NAMALWA (cell line): ENCODE data around the gene FLRT3.

Source experiments
- DNase-seq: peaks from one replicate; pipeline ENCODE4 v3.0.0-alpha.2; 2015; ENCODE audit warnings: low spot score

The FLRT3 gene

DNA sequence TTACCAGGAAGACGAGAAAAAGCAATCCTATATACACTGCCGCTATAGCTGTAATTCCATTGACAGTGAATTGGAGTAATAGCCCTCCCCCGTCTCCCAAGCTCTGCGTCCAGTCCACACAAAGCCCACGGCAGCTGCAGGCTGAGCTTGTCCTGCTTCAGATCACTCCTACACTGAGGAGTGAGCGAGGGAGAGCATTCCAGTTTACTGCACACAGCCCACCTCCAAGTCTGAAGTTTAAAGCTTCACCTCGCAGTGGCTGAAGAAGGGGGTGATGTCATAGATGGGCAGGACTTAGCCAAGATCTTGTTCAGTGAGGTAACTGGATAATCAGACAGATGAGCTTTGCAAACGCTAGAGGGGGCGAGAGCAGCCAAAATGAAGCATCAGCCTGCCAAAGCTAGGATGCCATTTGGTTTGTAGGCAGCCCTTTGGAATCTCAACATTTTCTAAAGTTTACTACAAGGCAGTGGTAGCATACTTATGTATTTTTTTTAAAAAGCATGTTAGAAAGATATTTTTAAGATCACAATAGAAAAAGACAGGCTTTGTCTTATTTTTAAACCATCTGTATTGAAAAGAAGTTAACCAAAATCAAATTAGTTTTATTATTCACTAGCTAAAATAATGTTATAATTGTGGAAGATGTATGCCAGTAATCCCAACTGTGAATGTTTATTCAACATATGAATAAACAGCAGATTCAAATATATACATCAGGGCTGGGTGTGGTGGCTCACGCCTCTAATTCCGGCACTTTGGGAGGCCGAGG lies at the start of gene FLRT3:
Gene FLRT3, minus strand, starts transcription at position 213 of the 772 bp plus-strand sequence. CDS start 10,106 bp downstream, outside the sequence.
- peak; percentile 82 for DNase-seq

DNA sequence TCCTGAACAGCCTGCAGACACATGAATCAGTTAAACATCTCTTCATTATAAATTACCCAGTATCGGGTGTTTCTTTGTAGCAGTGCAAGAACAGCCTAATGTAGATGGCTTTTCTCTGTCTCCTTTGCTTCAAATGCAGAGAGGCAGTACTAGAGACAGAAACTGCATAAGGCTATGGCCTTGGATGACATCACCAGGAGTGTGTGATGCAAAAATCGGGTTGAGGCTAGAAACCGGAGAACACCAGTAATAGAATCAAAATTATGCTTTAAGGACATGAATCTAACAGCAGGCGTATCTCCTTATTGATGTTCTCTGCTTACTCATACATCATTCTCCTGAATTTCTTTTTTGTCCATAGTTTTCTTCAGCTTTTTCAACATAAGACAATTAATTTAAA lies 49.3 kb upstream of the FLRT3 start:
- no peak for DNase-seq

DNA sequence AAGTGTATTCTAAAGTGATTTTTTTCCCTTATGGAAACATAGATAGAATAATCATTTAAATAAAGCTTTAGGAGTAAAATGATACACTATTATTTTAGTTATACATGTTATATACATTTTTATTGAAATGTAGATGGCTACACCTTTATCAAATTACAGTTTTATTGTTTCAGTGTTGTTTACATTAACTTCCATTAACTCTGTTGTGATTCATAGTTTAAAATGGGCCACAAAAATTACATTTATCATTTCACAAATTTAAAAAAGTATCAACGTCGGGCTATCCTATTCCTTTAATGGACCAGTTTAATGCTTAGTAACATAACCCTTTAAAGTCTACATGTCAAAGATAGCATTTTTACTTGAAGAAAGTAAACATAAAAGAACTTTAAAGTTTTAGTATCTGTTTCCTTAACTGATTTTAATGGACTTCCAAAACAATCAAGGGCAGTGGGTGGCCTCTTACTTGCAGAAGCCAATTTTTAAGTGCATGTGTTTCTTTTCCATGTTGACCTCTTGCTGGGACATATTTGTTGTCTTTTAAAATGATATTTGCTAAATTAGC lies 47.8 kb upstream of the FLRT3 start:
- DNase-seq = no peak

DNA sequence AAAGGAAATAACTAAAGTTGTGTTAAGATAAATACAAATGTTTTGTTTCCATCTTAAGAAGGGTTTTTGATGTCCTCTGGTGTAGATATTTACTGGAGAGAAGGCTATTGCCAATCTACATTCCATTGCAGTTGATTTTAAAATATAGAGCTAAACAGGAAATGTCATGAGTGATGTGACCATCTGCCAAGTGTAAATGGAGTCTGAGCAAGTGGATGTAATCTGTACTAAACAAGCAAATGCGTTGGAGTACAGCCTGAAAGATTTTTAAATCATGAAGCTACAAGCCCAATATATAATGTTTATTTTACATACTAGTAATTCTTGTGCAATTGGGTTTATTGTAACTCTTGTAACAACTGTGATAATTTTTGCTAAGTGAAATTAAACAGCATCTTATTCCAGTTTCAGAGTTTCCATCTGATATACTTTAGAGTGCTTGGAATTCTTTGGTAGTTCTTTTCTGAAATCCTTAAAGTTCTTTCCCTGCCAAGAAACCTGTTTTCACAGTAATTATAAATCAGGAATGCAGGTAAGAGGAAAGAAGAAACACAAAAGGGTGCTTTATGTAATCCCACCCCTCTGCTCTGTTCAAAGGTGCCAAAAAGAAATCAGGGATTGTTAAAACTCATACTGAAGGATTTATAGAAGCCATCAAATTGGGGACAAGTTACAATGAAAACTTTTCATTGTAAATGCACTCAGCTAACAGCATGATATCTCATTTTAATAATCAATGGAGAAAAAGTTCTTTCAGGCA lies 47.2 kb upstream of the FLRT3 start:
- no peak for DNase-seq

DNA sequence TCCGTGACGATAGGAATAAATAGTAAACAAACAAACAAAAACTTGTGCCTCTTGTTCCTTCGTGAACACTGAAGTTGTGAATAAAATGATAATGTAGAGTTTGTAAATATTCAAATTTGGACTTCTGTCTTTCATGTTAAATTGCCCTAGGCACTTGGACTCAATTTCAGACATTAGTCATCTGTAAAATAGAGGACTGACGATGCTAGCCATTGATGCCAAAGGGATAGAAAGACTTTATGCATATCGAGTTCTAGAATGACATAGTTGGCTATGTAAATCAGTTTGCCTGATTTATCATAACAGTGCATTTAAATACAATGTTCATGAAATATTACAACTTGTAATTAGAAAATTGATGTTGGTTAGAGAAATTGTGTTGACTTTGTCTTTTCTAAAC lies 45.9 kb upstream of the FLRT3 start:
- DNase-seq = no peak

DNA sequence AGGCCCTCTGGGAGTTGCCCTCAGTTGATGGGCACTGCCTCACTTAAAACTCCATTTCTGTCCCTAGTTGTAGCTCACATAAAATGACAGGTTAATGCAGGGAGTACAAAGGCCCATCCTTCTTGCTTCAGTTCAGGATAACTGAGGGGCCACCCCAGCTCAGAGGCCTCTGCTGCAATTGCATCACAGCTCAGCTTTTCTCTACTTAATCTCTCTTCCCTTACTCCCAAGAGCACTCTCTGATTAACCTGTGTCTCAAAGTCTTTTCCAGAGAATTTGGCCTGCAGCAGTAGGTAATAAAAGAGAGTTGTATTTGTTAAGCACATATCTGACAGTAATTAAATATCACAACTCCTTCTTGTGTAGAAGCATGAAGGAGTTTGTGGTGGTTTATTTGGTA lies 40.9 kb upstream of the FLRT3 start:
- no peak for DNase-seq

DNA sequence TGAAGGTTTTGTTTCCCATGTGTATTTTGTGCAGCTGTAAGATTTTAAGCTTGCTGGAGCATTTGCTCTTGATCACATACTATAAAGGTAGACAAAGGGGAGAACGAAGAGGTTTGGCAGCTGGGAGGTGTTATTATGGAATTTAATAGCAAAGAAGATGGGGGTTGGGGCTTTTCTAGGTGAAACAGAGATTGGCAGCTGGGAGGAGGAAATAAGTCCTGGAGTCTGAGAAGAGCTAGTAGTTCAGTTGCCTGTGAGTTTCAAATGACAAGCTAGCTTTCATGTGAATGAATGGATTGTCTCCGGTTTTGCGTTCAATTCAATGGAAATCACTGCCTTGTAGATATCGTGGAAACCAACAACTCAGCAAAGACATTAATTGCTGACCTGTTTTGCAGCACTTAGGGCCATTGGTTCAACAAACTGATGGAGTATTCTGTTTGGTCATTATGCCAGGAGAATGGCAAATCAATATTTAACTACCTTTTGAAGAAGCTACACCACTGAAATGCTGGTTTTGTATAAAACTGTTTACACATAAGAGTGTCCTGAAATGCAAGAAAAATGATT lies 38.1 kb upstream of the FLRT3 start:
- DNase-seq = no peak

DNA sequence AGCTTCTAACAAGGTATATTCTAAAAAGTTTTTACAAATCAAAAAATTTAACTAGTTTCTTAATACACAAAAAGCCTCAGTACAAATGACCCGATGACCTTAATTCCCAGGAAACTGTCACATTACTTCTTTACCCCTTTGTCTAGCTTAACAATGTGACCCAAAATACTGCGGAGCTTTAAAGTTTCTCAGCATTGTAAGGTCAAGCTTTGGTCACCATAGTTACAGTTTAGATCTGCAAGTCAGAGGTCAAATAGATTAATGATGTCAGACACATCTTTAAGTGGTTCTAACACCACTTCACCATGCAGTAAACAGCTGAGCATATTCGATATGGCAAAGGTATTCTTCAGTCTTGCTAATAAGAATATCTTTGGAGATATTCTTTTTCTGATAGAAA lies 36.8 kb upstream of the FLRT3 start:
- no peak for DNase-seq

DNA sequence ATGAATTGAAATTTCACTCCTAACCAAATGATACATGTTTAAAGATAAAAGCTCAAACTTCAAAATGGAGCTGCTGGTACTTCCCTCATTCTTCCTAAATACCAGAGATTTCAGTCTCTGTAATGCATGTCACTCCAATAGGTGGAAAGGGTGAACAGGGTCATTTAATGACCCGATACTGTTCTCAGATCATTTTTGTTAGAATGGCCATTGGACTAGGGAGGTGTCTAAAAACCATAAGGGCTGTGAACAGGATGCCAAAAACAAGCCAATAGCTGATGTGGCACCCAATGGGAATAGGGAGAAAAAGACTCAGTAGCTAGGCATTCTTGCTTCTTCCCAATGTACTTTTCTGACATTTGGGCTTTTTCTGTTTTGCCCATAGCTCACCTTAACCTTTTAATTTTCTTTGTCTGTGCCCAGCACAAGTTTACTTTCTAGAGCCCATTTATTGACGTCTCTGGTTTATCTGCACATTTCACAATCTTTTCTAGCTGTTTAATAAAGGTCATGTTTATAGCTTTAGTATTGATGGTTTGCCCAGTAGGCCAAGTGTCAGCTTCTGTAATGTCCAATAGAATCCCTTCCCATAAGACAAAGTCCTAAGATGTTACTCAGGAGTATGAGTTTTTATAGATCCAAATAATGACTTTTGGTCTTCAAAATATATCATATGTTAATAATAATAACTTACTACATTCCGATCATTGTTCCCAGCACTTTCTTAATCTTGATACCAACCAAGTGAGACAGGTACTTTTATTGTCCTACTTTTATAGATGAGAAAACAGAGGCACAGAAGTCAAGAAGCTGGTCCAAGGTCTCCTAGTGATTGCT lies 24.3 kb upstream of the FLRT3 start:
- DNase-seq = no peak

DNA sequence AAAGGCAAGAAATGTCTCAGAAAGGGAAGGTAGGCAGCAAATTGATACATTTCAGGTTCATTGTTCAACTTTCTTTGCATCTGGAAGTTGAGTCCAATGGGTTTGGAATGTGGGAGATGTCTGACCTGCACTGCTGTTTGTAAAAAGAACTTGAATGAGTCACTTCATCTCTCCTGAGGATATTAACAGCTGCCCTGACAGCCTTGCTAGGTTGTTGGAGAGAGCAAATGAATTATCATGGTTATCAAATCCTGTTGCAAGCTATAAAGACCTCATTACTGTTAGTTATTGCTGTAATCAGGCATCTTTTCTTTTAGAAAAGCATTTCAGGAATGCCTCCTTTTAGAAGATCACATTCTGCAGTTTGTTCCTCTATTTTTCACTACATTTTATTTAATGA lies 23.0 kb upstream of the FLRT3 start:
- no peak for DNase-seq

DNA sequence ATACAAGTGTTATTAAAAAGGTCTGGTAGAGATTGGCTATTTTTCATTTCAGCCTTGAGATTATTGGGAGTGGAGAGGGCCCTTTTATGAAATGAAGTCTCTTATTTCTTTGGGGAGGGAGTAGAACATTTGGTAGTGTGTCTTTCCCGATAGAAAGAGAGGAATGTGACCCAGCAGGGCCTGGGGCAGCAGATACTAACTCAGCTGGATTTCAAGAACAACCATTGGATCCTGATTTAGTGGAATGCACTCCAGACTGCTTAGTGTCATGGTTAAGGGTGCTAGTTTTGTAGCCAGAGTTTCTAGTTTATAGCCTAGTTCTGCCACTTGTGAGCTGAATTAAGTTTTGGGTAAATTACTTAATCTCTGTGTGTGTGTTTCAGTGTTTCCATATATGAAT lies 18.4 kb upstream of the FLRT3 start:
- DNase-seq = no peak

DNA sequence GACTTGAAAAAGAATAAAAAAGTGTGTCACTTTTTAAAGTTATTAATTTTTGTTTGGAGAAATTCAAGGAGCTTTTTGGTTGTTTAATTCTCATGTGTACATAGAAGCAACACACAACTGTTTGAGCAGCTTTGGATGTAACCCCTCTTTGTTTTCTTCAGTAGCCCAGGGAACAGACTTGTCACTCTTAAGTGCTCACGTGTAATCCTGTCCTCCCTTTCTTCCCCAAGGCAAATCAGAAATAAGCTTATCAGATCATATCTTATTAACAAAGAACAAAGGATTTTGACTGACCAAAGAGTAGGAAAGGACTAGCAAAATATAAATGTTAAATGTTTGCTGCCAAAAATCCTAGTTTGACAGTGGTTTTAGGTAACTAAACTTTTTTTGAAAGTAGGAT lies 7.3 kb upstream of the FLRT3 start:
- no peak for DNase-seq

DNA sequence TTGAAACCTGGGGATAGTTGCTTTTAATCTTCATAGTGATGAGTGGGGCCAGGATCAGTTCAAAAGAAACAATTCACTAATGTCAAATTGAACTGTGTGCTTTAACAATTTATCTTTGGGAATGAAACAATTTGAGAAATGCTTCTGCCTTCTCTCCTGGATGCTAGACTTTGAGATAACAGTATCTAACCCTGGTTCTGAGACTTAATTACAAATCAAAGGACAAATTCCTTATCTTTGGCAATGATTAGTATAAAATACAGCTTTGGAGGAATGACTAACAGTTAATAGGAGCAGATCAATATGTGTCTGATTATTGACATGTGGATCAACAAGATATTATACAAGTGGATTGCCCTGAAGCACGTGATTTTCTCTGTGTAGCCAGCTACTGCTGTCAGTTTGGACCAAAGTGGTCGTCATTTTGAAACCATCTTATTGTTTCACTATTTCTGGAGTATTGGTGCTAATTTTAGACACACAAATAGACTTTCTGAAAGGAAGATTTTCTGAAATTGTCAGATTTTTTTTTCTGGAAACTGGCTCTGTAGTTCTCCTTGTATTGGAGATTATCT lies 6.2 kb upstream of the FLRT3 start:
- no peak for DNase-seq

DNA sequence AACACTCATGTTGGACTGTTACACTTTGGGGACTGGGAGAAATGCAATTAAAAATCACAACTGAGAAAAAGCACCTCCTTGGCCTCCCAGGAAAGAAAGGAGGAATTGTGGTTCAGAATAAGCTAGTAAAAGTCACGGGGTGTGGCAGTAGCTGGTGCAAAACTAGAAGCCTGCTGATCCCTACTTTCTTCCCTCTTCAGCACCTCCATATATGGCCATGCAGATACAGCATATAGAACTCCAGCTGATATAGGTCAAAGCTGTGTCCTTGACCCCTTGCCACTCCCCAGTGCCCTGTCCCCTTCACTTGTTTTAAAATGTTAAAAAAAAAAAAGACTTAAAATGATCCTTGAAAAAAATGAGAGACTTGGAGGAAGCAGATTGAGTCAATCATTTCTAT lies 5.5 kb upstream of the FLRT3 start:
- no peak for DNase-seq

DNA sequence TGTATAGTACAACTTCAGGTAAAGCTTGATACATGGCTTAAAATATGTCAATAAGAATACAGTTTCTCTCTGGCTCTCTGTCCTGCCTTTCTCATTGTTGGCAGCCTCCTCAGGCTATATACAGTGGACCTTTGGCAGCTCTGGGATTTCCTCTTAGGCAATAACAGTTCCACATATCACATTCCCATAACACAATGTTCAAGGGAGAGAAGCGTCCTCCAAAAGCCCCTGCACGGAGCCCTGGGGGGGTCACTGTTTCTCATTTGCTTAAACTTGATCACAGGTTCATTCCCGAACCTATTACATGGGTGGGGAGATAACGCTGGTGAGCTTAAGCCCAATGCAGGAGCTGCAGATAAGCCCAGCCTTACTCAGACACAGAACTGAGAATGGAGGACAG lies 4.4 kb upstream of the FLRT3 start:
- no peak for DNase-seq

DNA sequence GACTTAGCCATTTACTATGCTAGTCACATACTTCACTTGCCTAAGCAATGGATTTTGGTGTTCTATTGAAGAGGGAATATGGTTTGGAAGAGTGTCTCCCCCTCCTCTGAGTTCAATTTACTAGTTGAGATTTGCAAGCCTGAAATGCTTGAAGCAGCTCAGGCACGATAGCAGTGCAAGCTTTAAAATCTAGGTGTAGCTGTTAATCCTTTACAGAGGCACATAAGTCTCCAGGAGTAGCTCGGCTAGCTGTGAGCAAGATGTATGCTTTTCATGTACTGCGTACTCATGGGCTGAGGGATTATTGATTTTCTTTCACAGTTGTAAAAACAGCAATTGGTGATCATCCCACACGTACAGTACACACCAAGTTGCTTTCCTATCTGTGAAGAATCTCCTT lies 726 bp downstream of the FLRT3 start:
- no peak for DNase-seq

DNA sequence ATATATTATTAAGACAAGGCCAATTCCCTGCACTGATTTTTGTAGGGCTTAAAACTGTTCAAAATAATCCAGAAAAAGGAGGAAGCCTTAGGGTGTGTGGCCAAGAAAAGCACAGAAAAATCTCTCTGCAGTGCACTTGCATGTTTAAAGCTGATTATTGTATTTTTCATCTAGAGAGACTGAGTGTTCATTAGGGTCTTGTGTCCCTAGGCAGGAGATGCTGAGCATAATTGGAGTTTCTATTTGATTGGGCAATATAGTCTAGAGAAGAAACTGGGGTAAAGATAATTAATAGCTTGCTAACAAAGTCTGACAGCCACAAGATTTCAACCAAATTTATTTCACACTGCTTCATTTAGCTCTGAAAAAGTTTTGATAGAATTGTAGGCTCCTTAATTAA lies 2.4 kb downstream of the FLRT3 start:
- no peak for DNase-seq

DNA sequence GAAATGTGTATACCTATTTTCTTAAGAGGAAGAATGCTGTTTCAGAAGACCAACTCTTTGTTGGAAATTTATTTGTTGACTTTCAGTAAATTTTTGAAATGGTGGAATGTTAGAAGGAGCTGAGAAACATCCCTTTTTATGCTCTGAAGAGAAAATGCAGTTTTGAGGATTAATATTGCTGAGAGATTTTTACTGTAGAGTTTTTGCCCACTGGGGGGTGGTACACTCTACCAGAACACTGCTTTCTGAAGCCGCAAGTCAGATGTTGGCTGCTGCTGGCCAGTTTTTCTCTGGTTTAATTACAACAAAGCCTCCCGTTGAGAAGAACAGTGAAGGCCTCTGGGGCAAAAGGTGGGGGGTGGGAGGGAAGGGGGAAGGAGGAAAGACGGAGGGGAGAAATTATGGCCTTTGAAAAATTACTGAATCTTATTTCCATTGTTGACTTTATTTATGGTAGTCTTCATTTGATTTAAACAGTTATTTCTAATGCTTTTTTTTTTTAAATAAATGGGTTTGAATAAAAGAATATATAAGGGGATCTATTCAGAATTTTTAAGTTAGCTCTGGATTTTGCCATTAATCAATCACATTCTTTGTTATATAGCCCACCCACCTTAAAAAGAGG lies 3.0 kb downstream of the FLRT3 start:
- DNase-seq = peak; percentile 33

DNA sequence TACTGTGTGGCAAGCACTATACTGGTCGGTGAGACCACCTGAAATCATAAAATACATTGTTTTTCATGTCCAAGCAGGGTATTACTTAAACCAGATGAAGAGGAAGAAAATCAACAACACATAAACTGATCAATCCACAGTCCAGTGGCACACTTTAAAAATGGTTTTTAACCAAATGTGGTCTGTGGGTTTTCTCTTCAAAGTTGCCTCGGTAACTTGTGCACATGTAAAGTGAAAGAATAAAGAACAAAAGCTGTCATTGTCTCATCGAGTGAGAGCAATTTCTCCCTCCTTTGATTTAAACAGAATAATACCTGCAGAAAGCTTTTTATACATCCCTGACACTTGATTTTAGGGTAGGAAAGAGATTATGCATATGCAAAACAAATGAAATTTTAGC lies 3.7 kb downstream of the FLRT3 start:
- DNase-seq = no peak

DNA sequence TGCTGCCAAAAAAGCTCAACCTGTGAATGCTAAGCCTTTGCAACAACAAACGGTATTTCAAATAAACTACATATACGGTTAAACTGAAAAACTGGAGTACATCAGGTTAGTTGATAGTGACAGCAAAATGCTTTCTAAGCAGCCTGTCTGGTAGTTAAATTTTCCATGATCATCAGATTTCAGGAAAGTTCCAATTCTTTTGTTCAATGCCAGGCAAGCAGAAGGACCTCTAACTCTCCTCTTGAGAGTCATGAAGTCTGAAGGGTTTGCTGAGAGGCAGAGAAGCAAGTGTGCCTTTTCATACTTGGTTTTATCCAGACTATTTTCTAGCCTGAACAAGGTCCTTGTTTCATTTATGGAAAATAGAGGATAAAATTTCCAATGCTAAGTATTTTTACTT lies 4.5 kb downstream of the FLRT3 start:
- no peak for DNase-seq

DNA sequence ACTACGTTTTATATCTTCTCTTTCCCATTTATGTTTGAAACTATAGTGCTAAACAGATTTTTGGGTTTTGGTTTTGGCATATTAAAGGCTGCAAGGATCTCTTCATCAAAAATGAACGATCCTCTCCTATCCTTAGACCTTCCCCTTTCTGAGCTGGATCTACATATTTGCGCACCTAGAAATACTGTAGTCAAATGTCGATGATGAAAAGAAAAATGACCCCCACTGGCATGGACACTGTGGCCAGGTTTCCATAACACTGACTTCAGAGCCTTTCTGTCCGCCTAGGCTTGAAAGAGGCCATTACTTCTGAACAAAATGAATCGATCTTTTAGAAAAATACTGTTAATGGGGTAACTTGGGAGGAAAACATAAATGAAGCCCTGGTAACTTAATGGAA lies 5.8 kb downstream of the FLRT3 start:
- no peak for DNase-seq
